ENCODE results near the gene VTI1B. TPM values are rescaled to one million over a fixed set of nuclear protein-coding genes. Genes with fewer than 3 reads are reported as not detected.

The VTI1B gene
- total RNA-seq, 1 donor from 2014 or later: 92.0 TPM

- no peak overlapping the region for H3K27ac ChIP-seq (ENCODE audit: low read depth, low read length)
- no peaks in the 10 kb centered on the region for H3K79me2 ChIP-seq (ENCODE audit: insufficient read depth, low read length)
- H3K36me3 ChIP-seq (ENCODE audit: insufficient read depth, low read length): peaks cover 9% of the 10 kb centered on the region
- H3K27me3 ChIP-seq (ENCODE audit: insufficient read depth, low read length): no peaks in the 10 kb centered on the region
- TF ChIP-seq CTCF (IDR thresholded peaks at IDR 0.05; ENCODE audit: insufficient read depth, low read depth, low read length) (no peak), EZH2 (IDR thresholded peaks at IDR 0.05; ENCODE audit: insufficient read depth, low read length) (no peak)
- H3K4me1 Mint-ChIP-seq (ENCODE audit: low read depth, unreplicated experiment): no peaks in the 10 kb centered on the region
- no peak overlapping the region for H3K27ac Mint-ChIP-seq (ENCODE audit: unreplicated experiment)
- FAIRE-seq (no peak), DNase-seq (ENCODE audit: low read depth) (no peak)
- H3K36me3 Mint-ChIP-seq (ENCODE audit: low read depth, unreplicated experiment): no peaks in the 10 kb centered on the region
- no peak overlapping the region for H3K4me3 ChIP-seq (ENCODE audit: insufficient read depth, low read depth, low read length)
- no peaks in the 10 kb centered on the region for H3K9me3 Mint-ChIP-seq (ENCODE audit: unreplicated experiment)
- H3K4me3 Mint-ChIP-seq (ENCODE audit: unreplicated experiment): no peak overlapping the region
- H3K9me3 ChIP-seq (ENCODE audit: insufficient read depth, low read depth, low read length): no peaks in the 10 kb centered on the region
- no peaks in the 10 kb centered on the region for H4K20me1 ChIP-seq (ENCODE audit: insufficient read depth, low read length)
- H3K27me3 Mint-ChIP-seq (ENCODE audit: low read depth, unreplicated experiment): no peaks in the 10 kb centered on the region
- no peak overlapping the region for H3K4me2 ChIP-seq (ENCODE audit: low read length)
- H3K9ac ChIP-seq (ENCODE audit: low read length): no peak overlapping the region
- H3K4me1 ChIP-seq (ENCODE audit: insufficient read depth, low read length): no peaks in the 10 kb centered on the region
- H2AFZ ChIP-seq (ENCODE audit: low read depth, low read length): no peak overlapping the region
Measured at GRCh38 chr14:67644428-67644827, 30.0 kb downstream of the VTI1B start.

GRCh38 chr14:67643713-67644112 is 30.7 kb downstream of the VTI1B start:
- Mint-ChIP-seq H3K27me3 (ENCODE audit: low read depth, unreplicated experiment) (no peaks in the 10 kb centered on the region), H3K36me3 (ENCODE audit: low read depth, unreplicated experiment) (no peaks in the 10 kb centered on the region), H3K27ac (ENCODE audit: unreplicated experiment) (no peak overlapping the region), H3K4me3 (ENCODE audit: unreplicated experiment) (no peak overlapping the region), H3K4me1 (ENCODE audit: low read depth, unreplicated experiment) (no peaks in the 10 kb centered on the region), H3K9me3 (ENCODE audit: unreplicated experiment) (no peaks in the 10 kb centered on the region)
- Histone ChIP-seq H2AFZ (ENCODE audit: low read depth, low read length) (no peak overlapping the region), H3K79me2 (ENCODE audit: insufficient read depth, low read length) (no peaks in the 10 kb centered on the region), H3K9me3 (ENCODE audit: insufficient read depth, low read depth, low read length) (no peaks in the 10 kb centered on the region), H3K36me3 (ENCODE audit: insufficient read depth, low read length) (peaks cover 9% of the 10 kb centered on the region), H3K27ac (ENCODE audit: low read depth, low read length) (no peak overlapping the region), H3K4me1 (ENCODE audit: insufficient read depth, low read length) (no peaks in the 10 kb centered on the region), H3K4me3 (ENCODE audit: insufficient read depth, low read depth, low read length) (no peak overlapping the region), H4K20me1 (ENCODE audit: insufficient read depth, low read length) (no peaks in the 10 kb centered on the region), H3K27me3 (ENCODE audit: insufficient read depth, low read length) (no peaks in the 10 kb centered on the region), H3K9ac (ENCODE audit: low read length) (no peak overlapping the region), H3K4me2 (ENCODE audit: low read length) (no peak overlapping the region)
- FAIRE-seq (no peak), DNase-seq (ENCODE audit: low read depth) (no peak)
- no peak for TF ChIP-seq EZH2 (IDR thresholded peaks at IDR 0.05; ENCODE audit: insufficient read depth, low read length)
- TF ChIP-seq CTCF (IDR thresholded peaks at IDR 0.05; ENCODE audit: insufficient read depth, low read depth, low read length): no peak

GRCh38 chr14:67641902-67642749 is 32.3 kb downstream of the VTI1B start:
- Histone ChIP-seq H3K79me2 (ENCODE audit: insufficient read depth, low read length) (no peaks in the 10 kb centered on the region), H3K36me3 (ENCODE audit: insufficient read depth, low read length) (peaks cover 9% of the 10 kb centered on the region), H2AFZ (ENCODE audit: low read depth, low read length) (no peak overlapping the region), H4K20me1 (ENCODE audit: insufficient read depth, low read length) (no peaks in the 10 kb centered on the region), H3K4me1 (ENCODE audit: insufficient read depth, low read length) (no peaks in the 10 kb centered on the region), H3K9me3 (ENCODE audit: insufficient read depth, low read depth, low read length) (no peaks in the 10 kb centered on the region), H3K9ac (ENCODE audit: low read length) (no peak overlapping the region), H3K4me3 (ENCODE audit: insufficient read depth, low read depth, low read length) (no peak overlapping the region), H3K27me3 (ENCODE audit: insufficient read depth, low read length) (no peaks in the 10 kb centered on the region), H3K27ac (ENCODE audit: low read depth, low read length) (no peak overlapping the region), H3K4me2 (ENCODE audit: low read length) (no peak overlapping the region)
- Mint-ChIP-seq H3K27me3 (ENCODE audit: low read depth, unreplicated experiment) (no peaks in the 10 kb centered on the region), H3K4me3 (ENCODE audit: unreplicated experiment) (no peak overlapping the region), H3K4me1 (ENCODE audit: low read depth, unreplicated experiment) (no peaks in the 10 kb centered on the region), H3K9me3 (ENCODE audit: unreplicated experiment) (no peaks in the 10 kb centered on the region), H3K36me3 (ENCODE audit: low read depth, unreplicated experiment) (no peaks in the 10 kb centered on the region), H3K27ac (ENCODE audit: unreplicated experiment) (no peak overlapping the region)
- no peak for FAIRE-seq
- DNase-seq (ENCODE audit: low read depth): no peak
- TF ChIP-seq CTCF (IDR thresholded peaks at IDR 0.05; ENCODE audit: insufficient read depth, low read depth, low read length) (no peak), EZH2 (IDR thresholded peaks at IDR 0.05; ENCODE audit: insufficient read depth, low read length) (no peak)

Data from astrocyte (in vitro differentiated cells and primary cell).